Mononuclear cell (primary cell): Measurements from ENCODE around the gene THRA. TPM values are rescaled to one million over a fixed set of nuclear protein-coding genes. Genes with fewer than 3 reads are reported as not detected.

ENCODE experiments used
- H3K27me3 ChIP-seq: 2 replicates; pipeline ENCODE4 v1.6.0; 2011; ENCODE audit warnings: low read length, control low read depth; ENCODE audit not compliant: insufficient read depth
- H3K4me1 ChIP-seq: 2 replicates; pipeline ENCODE4 v1.5.1; 2011; ENCODE audit warnings: mild to moderate bottlenecking, low read length, control low read depth; ENCODE audit not compliant: insufficient read depth
- H3K4me3 ChIP-seq: 2 replicates; pipeline ENCODE4 v1.5.1; 2011; ENCODE audit warnings: mild to moderate bottlenecking, low read length, moderate library complexity
- H3K9me3 ChIP-seq: 2 replicates; pipeline ENCODE4 v1.5.1; 2011; ENCODE audit warnings: low read depth, mild to moderate bottlenecking, control low read depth, low read length
- total RNA-seq: library from RNA; depleted of rRNA; stranded (reverse); fragments of >200 nt; gene quantifications from one replicate; pipeline ENCODE4 v1.2.3, GENCODE V29; 2012

The THRA gene
- total RNA-seq, 1 donor = 39.0 TPM

- no peaks in the 10 kb centered on the region for H3K9me3 ChIP-seq
Measured at GRCh38 chr17:40041196-40041595, 21.6 kb upstream of the THRA start.

GRCh38 chr17:40056379-40057015 is 6.3 kb upstream of the THRA start:
- H3K4me1 ChIP-seq = peaks cover 12% of the 10 kb centered on the region
- H3K27me3 ChIP-seq = no peaks in the 10 kb centered on the region
- no peak overlapping the region for H3K4me3 ChIP-seq
- H3K9me3 ChIP-seq = no peaks in the 10 kb centered on the region

More at GRCh38 chr17:40041196-40041595, 21.6 kb upstream of the THRA start:
- H3K4me1 ChIP-seq = peaks cover 6% of the 10 kb centered on the region
- no peak overlapping the region for H3K4me3 ChIP-seq
- H3K27me3 ChIP-seq = no peaks in the 10 kb centered on the region

GRCh38 chr17:40058186-40058784 is 4.5 kb upstream of the THRA start:
- Histone ChIP-seq H3K4me1 (peaks cover 18% of the 10 kb centered on the region), H3K27me3 (no peaks in the 10 kb centered on the region), H3K4me3 (no peak overlapping the region), H3K9me3 (no peaks in the 10 kb centered on the region)

GRCh38 chr17:40058865-40059264 is 3.9 kb upstream of the THRA start:
- H3K4me3 ChIP-seq = no peak overlapping the region
- no peaks in the 10 kb centered on the region for H3K27me3 ChIP-seq
- H3K4me1 ChIP-seq = peaks cover 17% of the 10 kb centered on the region
- H3K9me3 ChIP-seq = no peaks in the 10 kb centered on the region

- no peaks in the 10 kb centered on the region for H3K27me3 ChIP-seq
- H3K4me1 ChIP-seq = peaks cover 22% of the 10 kb centered on the region
- H3K4me3 ChIP-seq = no peak overlapping the region
- no peaks in the 10 kb centered on the region for H3K9me3 ChIP-seq
Measured at GRCh38 chr17:40059729-40060475, 2.9 kb upstream of the THRA start.

GRCh38 chr17:40060887-40061608 is 1.7 kb upstream of the THRA start:
- Histone ChIP-seq H3K9me3 (no peaks in the 10 kb centered on the region), H3K4me1 (peaks cover 28% of the 10 kb centered on the region), H3K4me3 (no peak overlapping the region), H3K27me3 (no peaks in the 10 kb centered on the region)

GRCh38 chr17:40061609-40062038 is 1.1 kb upstream of the THRA start:
- Histone ChIP-seq H3K27me3 (no peaks in the 10 kb centered on the region), H3K9me3 (no peaks in the 10 kb centered on the region), H3K4me3 (no peak overlapping the region), H3K4me1 (peaks cover 28% of the 10 kb centered on the region)

GRCh38 chr17:40063187-40063771 is 514 bp downstream of the THRA start:
- no peaks in the 10 kb centered on the region for H3K9me3 ChIP-seq
- H3K4me1 ChIP-seq = peaks cover 40% of the 10 kb centered on the region
- peak overlapping the region; percentile 88 for H3K4me3 ChIP-seq
- H3K27me3 ChIP-seq = no peaks in the 10 kb centered on the region

GRCh38 chr17:40063901-40064531 is 1.3 kb downstream of the THRA start:
- Histone ChIP-seq H3K27me3 (no peaks in the 10 kb centered on the region), H3K4me3 (peak overlapping the region; percentile 88), H3K4me1 (peaks cover 47% of the 10 kb centered on the region)

GRCh38 chr17:40064971-40065768 is 2.4 kb downstream of the THRA start:
- H3K9me3 ChIP-seq = no peaks in the 10 kb centered on the region
- H3K4me1 ChIP-seq = peaks cover 59% of the 10 kb centered on the region
- no peaks in the 10 kb centered on the region for H3K27me3 ChIP-seq
- H3K4me3 ChIP-seq = no peak overlapping the region

More at GRCh38 chr17:40063901-40064531, 1.3 kb downstream of the THRA start:
- H3K9me3 ChIP-seq = no peaks in the 10 kb centered on the region

- no peaks in the 10 kb centered on the region for H3K27me3 ChIP-seq
- no peaks in the 10 kb centered on the region for H3K9me3 ChIP-seq
- no peak overlapping the region for H3K4me3 ChIP-seq
- peaks cover 67% of the 10 kb centered on the region for H3K4me1 ChIP-seq
Measured at GRCh38 chr17:40065769-40066510, 3.2 kb downstream of the THRA start.

- no peak overlapping the region for H3K4me3 ChIP-seq
- no peaks in the 10 kb centered on the region for H3K9me3 ChIP-seq
- peaks cover 75% of the 10 kb centered on the region for H3K4me1 ChIP-seq
- no peaks in the 10 kb centered on the region for H3K27me3 ChIP-seq
Measured at GRCh38 chr17:40067710-40068109, 4.9 kb downstream of the THRA start.

- Histone ChIP-seq H3K9me3 (no peaks in the 10 kb centered on the region), H3K4me3 (peak overlapping the region; percentile 27), H3K27me3 (no peaks in the 10 kb centered on the region), H3K4me1 (peaks cover 75% of the 10 kb centered on the region)
Measured at GRCh38 chr17:40068129-40068581, 5.4 kb downstream of the THRA start.
